SK-N-DZ (cell line): ENCODE results near the gene ARID1A. TPM values are rescaled to one million over a fixed set of nuclear protein-coding genes. Genes with fewer than 3 reads are reported as not detected.
A peak's percentile ranks its signal among the peaks of the same experiment; 100 is the strongest.
"Not testable (repeated sequence)": the region's sequence is repeated elsewhere in the genome, so short reads cannot be mapped to it uniquely, and the experiment has no call there.

Experiments
- DNase-seq: peaks from one replicate; pipeline ENCODE4 v3.0.0-alpha.2; 2015; ENCODE audit warnings: low spot score
- polyA plus RNA-seq, 2 experiments: library from polyadenylated mRNA; depleted of rRNA; stranded (reverse); fragments of >200 nt; gene quantifications; 2 replicates each; pipeline ENCODE4 v1.2.3, GENCODE V29; 2014

The ARID1A gene
- 28.8 and 29.1 TPM in 2 replicates for polyA plus RNA-seq (2014; cell fraction: cytosol; rRNA removed)
- 14.1 and 24.3 TPM in 2 replicates for polyA plus RNA-seq (2014; cell fraction: nucleus; rRNA removed)

DNA sequence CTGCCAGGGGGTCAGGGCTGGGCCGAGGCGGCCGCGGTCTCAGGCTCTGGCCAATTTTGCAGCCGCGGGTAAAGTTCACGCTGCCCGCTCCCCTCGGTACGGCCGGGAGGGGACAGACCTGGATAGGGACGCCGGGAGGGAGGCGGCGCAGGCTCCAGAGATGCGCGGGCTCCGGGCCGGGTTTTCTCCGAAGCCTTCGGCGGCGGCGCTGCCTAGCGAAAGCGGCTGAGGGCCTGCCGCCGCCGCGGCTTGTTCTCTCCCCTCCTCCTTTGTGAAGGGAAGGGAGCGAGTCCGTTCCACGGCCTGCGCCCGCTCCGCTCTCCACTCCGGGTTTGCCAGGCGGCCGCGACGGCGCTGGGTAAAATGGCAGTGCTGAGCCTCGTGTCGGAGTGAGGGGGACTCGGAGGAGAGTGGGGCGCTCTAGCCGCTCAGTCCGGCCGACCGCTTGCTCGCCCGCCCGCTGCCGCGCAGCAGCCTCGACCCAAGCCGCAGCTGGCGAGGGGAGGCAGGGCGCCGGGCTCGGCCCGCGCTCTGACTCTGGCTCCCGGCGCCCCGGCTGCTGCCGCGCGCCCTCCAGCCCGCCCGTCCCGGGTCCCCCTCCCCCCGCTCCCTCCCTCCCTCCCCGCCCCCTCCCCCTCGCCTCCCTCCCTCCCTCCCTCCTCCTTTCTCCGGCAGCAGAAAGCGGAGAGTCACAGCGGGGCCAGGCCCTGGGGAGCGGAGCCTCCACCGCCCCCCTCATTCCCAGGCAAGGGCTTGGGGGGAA lies at the start of gene ARID1A:
ARID1A (plus strand) TSS at position 660 of the 763 bp plus-strand sequence. CDS start 389 bp downstream, outside the sequence.
- peak; percentile 94 for DNase-seq

DNA sequence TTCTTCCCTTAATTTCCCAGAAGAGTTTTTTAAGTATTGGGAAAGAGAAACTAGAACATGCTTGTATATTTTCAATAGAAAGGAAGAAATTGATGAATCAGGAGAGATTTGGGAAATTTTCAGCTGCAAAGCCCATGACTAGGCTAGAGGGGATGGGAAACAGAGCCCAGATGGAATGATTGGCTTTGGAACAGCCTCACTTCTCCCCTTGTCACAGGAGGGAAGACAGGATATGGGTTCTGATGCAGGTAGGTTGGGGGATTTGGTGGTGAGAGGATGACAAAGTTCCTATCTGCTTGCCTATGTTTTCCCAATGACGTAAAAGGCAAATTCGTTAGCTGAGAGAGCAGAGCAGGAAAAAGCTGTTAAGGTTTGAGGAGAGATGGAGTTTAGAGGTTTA lies 31.0 kb upstream of the ARID1A start:
- no peak for DNase-seq

DNA sequence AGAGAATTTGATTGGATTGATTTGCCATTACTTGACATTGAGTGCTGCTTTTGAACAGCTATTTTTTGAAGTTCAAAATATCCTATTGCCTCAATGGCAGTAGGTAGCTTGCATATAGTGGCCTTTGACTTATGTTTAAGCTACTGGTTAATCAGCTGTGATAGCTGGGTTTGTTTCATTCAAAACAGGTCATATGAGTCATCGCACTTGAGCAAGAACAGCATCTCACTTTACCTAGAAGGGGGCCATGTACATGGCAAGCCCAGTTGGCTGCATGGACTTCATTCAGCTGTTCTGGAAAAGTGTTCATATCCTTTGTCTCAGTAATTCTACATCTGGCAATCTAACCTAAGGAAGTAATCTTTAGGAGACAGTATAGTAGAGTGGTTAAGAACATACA lies 29.0 kb upstream of the ARID1A start:
- DNase-seq, result no peak

GRCh38 chr1:26668106-26668786 lies 27.6 kb upstream of the ARID1A start:
- not testable (repeated sequence) for DNase-seq

- DNase-seq, result peak; percentile 57
These were observed 18.3 kb upstream of the ARID1A start for GRCh38 chr1:26677306-26678115.

DNA sequence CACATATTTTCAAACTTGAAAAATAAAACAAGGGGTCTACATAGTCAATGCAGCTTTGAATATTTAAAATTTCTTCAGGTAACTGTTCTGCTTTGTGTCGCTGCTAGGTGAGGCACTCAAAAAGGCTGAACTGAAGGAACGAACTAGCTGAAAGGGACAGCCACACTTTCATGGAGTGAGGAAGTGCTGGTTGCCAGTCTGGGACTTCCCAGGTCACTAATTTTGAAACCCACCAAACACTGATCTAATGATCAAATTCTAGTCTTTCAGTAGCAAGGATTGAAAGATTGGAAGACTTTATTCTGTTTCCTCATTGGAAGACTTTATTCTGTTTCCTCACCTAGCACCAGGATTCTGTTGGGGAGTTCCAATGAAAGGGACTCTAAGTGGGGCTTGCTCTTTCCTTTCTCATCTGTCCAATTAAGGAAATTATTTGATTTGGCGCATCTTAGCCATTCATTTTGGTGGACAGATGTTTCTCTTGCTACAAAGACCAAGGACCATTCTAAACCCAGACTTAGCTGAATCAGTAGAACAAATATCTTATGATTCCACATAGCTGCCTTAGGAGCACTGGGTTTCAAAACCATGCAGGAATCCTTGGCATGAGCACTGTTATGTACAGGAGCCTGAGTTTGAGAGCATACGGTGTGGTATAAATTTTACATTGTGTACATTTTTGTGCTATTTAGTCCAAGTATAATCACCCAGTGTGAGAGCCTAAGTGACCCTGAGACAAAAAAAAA lies 10.9 kb upstream of the ARID1A start:
- no peak for DNase-seq

DNA sequence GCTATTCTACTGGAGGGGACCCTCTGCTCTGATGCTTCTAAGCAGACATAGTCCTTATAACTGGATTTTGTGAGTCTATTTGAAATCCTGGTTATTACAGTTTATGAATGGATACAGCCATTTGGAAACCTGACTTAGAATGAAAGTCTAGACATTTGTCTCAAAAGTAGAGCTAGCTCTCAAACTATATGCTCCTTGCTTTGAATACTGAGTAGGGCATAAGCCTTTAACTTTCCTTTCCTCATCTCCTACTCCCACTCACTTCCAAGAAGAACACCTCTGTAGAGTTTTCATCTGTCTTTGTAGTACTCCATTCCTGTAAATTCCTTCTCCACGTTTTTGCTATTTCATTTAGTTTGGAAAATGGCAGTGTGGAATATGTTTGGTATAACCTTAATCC lies 9.0 kb upstream of the ARID1A start:
- peak; percentile 38 for DNase-seq

GRCh38 chr1:26689504-26689903 lies 6.3 kb upstream of the ARID1A start:
- no peak for DNase-seq

GRCh38 chr1:26690157-26690556 lies 5.7 kb upstream of the ARID1A start:
- DNase-seq, result no peak

DNA sequence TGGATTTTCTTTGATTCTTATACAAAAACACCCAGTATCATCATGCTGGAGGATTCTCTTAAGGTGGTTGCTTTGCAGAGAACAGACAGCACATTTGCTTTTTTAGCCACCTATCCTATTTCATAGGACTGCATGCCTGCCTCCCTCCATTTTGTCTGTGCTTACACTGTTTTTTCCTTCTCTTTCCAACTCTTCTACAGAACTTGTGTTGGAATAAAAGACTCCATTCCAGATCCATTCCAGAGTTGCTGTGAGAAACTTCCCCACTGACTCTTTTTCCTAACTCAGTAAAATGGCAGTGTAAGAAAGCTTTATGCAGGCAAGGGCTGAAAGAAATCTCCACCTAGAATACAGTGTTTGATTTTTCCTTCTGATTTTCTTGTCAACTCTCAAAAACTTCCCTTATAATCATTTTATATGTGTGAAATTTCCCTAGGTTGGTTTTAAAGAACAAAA lies 5.2 kb upstream of the ARID1A start:
- peak; percentile 24 for DNase-seq

GRCh38 chr1:26692211-26692792 lies 3.5 kb upstream of the ARID1A start:
- DNase-seq, result peak; percentile 94

DNA sequence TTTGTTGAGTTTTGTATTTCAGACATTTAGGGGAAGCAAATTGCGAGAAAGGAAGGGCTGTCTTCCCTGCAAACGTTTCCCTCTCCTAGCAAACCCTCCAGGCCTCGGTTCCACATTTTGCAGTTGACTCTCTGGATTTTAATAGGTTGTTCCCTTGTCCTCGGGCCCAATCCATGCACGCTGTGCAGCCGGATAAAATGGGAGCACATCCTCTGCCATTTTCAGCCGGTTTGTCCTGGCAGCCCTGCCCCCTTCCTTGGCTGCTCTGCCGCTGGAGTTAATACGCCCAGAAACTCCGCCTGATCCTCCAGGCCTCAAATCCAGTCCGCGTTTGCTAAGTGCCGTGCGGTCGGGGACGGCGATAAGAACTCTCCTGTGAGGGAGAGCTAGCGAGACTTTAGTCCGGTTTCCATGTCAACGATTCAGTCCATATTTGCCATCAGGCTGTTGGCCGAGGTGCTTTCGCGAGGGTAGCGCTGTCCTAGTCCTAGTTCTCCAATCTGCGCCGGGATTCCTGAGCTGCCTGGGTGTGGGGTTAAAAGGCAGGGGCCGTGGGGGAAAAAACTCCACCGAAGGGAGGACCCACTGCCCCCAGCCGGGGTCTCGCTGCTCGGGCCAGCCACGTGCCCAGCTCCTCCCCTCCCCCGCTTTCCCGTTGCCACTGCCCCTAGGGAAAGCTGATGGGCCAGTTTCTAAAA lies 2.9 kb upstream of the ARID1A start:
- DNase-seq, result peak; percentile 98

GRCh38 chr1:26693599-26694572 lies 1.9 kb upstream of the ARID1A start:
- peak; percentile 69 for DNase-seq

DNA sequence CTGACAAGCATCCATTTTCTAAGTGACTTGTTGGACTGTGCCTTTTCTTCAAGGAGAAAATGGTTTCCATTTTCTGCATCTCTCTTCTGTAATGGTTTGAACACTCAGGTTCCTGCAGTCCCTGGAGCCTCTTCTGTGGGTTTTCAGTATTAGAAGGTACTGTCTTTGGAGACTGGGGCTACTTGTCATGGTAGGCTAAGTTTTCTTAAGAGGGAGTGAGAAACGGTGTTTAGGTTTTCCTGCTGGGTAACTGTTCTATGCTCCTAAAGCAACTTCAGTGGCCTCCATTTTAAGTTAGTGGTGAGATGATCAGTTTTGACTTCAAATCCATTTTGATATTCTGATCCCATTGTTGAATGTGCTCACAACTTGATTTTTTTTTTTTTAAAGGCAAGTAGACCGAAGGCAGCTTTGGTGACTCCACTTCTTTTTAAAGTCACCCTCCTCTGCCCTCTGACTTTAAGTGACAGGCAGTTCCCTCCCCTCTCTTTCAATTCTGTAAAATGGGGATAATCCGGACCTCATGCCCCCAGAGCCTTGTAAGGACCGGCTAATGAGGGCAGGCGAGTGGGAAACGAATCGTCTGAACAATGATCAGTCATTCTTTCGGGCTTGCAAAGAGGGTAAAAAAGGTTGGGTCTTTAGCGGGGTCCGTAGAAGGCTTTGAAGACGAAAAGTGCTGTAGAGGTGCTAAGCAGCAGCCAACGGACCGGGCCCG lies 1.0 kb upstream of the ARID1A start:
- DNase-seq, result peak; percentile 22

DNA sequence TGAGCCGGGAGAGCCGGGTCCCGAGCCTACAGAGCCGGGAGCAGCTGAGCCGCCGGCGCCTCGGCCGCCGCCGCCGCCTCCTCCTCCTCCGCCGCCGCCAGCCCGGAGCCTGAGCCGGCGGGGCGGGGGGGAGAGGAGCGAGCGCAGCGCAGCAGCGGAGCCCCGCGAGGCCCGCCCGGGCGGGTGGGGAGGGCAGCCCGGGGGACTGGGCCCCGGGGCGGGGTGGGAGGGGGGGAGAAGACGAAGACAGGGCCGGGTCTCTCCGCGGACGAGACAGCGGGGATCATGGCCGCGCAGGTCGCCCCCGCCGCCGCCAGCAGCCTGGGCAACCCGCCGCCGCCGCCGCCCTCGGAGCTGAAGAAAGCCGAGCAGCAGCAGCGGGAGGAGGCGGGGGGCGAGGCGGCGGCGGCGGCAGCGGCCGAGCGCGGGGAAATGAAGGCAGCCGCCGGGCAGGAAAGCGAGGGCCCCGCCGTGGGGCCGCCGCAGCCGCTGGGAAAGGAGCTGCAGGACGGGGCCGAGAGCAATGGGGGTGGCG lies 371 bp downstream of the ARID1A start:
- no peak for DNase-seq

GRCh38 chr1:26696654-26697430 lies 1.0 kb downstream of the ARID1A start:
- no peak for DNase-seq

- DNase-seq, result no peak
These were observed 1.7 kb downstream of the ARID1A start for GRCh38 chr1:26697431-26697977.
